SH-SY5Y (cell line): ENCODE measurements around the gene NMNAT2.

Experiments used
- GATA2 ChIP-seq: IDR thresholded peaks from 2 replicates; pipeline ENCODE4 v1.6.1; 2011; ENCODE audit warnings: mild to moderate bottlenecking, low read depth, low read length
- GATA3 ChIP-seq: IDR thresholded peaks from 2 replicates; pipeline ENCODE4 v1.6.1; 2011; ENCODE audit warnings: low read depth, mild to moderate bottlenecking, low read length, moderate library complexity

Gene NMNAT2

GRCh38 chr1:183385340-183386144 is 32.6 kb downstream of the NMNAT2 start:
- TF ChIP-seq GATA2 (no peak), GATA3 (no peak)

- TF ChIP-seq GATA2, result no peak
- TF ChIP-seq GATA3, result no peak
These were observed 38.2 kb downstream of the NMNAT2 start for GRCh38 chr1:183379951-183380350.

- TF ChIP-seq GATA2, result no peak
- no peak for TF ChIP-seq GATA3
These were observed 42.8 kb downstream of the NMNAT2 start for GRCh38 chr1:183375381-183375780.

GRCh38 chr1:183374825-183375224 is 43.4 kb downstream of the NMNAT2 start:
- TF ChIP-seq GATA2 (no peak), GATA3 (no peak)

- no peak for TF ChIP-seq GATA3
- TF ChIP-seq GATA2, result no peak
These were observed 45.5 kb downstream of the NMNAT2 start for GRCh38 chr1:183372586-183373230.

- no peak for TF ChIP-seq GATA2
These were observed 47.7 kb downstream of the NMNAT2 start for GRCh38 chr1:183370399-183371058.

GRCh38 chr1:183368213-183369108 is 49.7 kb downstream of the NMNAT2 start:
- no peak for TF ChIP-seq GATA3
- TF ChIP-seq GATA2, result no peak

GRCh38 chr1:183366116-183366515 is 52.1 kb downstream of the NMNAT2 start:
- TF ChIP-seq GATA2 (no peak), GATA3 (no peak)

GRCh38 chr1:183365676-183366075 is 52.5 kb downstream of the NMNAT2 start:
- TF ChIP-seq GATA2 (no peak), GATA3 (no peak)

- TF ChIP-seq GATA2 (no peak), GATA3 (no peak)
These were observed 53.1 kb downstream of the NMNAT2 start for GRCh38 chr1:183365093-183365492.

GRCh38 chr1:183363972-183364371 is 54.2 kb downstream of the NMNAT2 start:
- TF ChIP-seq GATA2 (no peak), GATA3 (no peak)

- no peak for TF ChIP-seq GATA3
- no peak for TF ChIP-seq GATA2
These were observed 57.1 kb downstream of the NMNAT2 start for GRCh38 chr1:183361081-183361480.

GRCh38 chr1:183360473-183360872 is 57.7 kb downstream of the NMNAT2 start:
- TF ChIP-seq GATA3 (no peak), GATA2 (no peak)
